NCI-H226 (cell line): Measurements from ENCODE around the gene FTSJ1.

ENCODE experiments used
- DNase-seq: peaks from one replicate; pipeline ENCODE4 v3.0.0-alpha.2; 2015

Gene FTSJ1

DNA sequence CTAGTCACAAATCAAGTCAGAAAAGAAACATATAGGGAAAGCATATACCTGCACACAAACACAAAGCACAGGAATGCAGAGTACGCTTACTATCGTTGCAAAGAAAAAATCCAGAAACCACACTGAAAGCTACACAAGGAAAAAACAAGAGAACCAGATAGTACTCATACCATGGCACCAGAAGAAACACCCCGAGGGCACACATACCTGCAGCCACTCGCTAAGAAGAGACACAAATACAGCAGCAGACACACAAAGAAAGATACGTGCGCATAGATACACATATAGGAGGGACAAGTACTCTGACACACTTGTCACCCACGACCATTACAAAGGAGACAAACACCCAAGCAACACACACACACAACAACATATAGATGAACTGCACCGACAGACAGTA lies 4.5 kb upstream of the FTSJ1 start:
- DNase-seq = no peak

DNA sequence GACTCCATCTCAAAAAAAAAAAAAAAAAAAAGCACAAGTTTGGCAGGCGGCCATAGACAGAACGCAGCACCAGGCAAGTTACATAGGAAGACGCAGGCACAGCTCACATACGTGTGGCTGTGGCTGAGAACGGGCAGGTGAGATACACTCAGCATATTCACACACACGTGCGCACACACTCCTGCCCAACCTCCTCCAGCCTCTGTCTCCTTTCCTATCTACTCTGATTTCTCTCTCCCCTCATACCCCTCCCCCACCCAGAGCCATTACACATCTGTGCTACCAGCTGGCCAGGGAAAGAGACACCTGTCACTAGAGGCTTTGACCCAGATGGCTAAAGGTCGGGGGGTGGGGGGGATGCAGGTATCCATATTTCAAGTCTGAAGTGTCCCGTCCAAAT lies 3.8 kb upstream of the FTSJ1 start:
- DNase-seq = no peak

DNA sequence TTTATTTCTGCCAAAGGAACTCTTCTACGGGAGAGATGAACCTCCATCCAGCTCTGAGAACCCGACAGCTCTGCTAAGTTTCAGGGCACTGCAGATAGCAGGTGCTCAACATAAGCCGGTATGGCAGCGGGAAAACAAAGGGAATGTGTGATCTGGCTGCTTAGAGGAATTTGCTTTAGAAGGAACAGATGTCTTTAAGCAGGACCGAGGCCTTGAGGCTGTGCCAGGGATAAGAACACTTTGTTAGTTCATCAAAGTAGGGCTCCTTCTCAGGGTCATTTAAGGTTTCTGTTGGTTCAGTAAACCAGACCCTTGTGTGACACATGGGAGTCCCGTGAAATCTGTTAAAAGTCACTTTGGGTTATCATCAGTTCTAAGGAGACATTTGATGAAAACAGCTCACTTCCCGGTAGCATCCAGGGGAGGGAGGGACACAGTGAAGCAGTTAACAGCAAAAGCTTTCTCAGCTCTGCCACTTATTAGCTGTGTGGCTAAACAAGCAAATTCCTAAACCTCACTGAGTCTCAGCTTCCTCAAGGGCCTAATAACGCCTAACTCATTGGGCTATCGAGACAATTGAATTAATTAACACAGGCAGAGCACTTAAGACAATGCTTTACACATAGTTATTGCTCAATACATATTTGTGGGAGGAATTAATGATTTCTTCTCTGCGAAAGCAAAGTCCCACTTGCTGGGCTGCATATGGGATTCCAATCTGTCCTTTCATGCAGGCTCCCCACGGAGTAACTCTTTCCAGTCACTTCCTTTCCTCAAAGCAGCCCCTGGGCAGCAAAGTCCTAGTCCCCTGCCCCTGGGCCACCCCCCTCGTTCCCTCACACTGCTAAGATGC lies 2.9 kb upstream of the FTSJ1 start:
- no peak for DNase-seq

DNA sequence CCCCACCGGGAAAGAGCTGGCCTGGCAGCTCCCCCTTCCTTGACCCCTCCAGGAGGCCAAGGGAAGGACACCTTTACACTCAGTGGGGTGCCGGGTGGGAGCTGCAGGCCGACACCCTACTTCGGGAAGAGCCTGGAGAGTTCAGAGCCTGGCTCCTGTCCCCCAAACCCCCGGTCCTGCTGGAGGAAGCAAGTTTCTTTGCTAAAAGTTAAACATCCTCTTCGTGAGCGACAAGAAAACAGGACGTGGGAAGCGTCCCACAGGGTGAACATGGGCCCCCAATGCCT lies 2.4 kb upstream of the FTSJ1 start:
- no peak for DNase-seq

DNA sequence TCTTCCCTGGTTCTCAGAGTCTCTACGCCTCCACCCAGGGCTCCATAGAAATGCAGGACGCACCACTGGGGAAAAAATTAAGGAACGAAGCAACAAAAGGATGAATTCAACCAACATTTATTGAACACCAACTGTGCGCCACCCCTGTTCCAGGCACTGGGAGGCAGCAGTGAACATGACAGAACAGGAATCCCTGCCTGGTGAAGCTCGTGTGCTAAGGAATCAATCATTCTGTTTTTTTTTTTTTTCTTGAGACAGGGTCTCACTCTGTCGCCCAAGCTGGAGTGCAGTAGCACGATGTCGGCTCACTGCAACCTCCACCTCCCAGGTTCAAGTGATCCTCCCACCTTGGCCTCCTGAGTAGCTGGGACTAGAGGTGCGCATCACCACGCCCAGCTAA lies 1.9 kb upstream of the FTSJ1 start:
- DNase-seq = no peak

DNA sequence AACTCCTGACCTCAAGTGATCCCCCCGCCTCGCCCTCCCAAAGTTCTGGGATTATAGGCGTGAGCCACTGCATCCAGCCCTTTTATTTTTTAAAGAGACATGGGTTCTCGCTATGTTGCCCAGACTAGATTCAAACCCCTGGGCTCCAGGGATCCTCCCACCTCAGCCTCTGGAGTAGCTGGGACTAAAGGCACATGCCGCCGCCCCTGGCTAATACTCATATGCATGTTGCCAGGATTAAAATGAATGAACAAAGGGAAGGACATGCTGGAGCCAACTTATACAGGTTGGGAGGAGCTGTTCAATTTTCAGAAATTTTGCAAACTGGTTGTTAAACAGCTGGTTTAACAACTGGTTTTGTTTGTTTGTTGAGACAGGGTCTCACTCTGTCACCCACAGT lies 1.4 kb upstream of the FTSJ1 start:
- DNase-seq = no peak

DNA sequence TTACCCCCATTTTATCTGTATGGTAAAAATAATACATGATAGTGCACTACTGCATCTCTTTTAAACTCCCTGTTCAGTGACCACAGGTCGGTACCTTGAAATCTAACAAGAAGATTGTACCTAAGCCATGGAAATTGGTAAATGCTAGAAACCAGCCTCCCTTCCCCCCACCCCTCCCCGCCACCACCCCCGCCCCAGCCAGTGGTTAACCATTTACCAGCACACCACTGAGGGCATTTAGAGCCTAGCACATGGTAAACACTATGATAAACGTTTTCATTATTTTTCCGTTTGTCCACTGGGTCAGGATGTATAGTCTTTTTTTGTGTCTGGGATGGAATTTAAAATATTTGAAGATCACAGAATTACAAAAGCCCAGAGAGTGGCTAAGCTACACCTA lies 703 bp upstream of the FTSJ1 start:
- DNase-seq = no peak

DNA sequence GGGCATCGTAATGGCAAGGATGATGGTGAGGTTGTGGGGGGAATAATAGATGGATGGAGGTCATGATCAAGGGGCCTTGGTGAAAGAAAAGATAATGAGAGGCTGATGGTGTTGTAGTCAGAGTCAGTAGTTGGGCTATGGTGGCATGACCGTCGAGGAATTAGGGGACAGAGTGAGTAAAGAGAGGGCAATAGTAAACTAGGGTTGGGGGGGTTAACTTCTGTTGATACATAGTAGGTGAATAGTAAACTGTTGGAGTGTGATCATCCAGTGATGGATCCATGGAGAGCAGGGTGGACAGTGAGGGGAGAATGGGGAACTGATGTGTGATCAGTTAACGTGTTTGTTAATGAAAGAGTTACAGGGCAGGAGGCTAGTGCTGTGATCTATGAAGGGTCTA lies 920 bp downstream of the FTSJ1 start:
- no peak for DNase-seq

DNA sequence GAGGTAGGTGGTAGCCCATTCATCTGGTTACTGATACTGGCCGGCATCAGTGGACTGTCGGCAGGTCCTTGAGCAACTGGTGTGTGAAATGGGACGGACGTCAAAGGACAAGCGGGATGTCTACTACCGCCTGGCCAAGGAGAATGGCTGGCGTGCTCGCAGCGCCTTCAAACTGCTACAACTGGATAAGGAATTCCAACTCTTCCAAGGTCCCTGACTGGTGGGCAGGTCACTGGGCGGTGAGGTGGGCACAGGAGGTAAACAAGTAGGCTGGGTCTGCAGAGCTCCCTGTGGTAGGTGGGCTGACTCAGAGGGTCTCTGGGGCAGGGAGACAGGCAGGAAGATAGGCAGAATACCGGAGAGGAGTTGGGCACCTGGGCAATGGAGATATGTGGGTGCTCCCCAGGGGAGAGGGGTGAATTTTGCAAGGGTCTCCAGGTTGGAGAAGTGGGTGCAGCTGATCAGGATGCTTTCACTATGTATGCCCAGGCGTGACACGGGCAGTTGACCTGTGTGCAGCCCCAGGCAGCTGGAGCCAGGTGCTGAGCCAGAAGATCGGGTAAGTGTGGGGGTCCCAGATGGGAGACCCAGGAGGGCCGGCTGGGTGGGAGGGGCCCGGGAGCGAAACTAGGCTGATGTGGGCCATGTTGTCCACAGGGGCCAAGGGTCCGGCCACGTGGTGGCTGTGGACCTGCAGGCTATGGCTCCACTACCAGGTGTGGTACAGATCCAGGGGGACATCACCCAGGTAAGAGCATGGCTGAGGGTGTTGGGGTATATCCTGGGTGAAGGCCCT lies 2.2 kb downstream of the FTSJ1 start:
- DNase-seq = no peak

DNA sequence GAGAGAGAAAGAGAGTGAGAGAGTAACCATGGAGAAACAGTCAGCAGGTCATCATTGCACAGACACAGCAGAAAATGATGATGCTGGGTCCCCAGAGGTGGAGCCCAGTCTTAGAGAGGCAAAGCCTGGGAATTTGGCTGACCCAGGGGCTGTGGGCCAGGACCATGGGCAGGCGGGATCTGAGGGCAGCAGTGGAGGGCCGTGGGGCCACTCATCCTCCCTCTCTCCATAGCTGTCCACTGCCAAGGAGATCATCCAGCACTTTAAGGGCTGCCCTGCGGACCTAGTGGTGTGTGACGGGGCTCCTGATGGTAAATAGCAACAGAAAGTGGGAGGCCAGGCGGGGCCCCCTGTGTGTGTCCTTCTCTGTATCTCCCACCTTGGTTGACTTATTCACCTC lies 2.8 kb downstream of the FTSJ1 start:
- no peak for DNase-seq

DNA sequence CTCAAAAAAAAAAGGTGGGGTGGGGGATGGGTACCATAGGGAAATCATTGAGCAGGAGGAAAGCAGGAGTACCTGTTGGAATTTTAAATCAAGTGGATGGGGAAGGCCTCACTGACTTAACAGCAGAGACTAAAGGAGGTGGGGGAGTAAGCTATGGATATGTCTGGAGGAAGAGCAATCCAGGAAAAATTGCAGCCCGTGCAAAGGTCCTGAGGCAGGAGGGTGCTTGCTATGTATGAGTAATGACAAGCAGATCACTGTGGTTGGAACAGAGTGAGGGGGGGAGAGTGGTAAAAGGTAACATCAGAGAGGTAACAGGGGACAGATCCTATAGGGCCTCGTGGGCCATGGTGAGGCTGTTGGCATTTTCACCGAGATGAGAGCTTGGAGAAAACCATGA lies 4.1 kb downstream of the FTSJ1 start:
- DNase-seq = no peak

DNA sequence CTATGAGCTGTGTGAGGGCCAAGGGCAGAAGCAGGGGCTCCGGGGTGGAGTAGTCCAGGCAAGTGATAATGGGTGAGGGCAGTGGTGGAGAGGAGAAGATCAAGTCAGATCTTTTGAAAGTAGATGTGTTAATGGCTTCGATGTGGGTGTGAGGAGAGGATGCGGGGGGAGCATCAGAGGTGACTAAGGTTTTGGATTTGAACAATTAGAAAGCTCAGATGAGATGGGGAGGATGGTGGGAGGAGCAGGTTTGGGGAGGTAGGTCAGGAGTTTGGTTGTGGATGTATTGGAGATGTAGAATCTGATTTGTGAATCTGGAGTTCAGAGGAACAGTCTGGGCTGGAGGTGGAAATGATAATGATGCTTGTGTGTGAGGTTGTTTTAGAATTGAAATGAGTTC lies 4.6 kb downstream of the FTSJ1 start:
- DNase-seq = no peak

DNA sequence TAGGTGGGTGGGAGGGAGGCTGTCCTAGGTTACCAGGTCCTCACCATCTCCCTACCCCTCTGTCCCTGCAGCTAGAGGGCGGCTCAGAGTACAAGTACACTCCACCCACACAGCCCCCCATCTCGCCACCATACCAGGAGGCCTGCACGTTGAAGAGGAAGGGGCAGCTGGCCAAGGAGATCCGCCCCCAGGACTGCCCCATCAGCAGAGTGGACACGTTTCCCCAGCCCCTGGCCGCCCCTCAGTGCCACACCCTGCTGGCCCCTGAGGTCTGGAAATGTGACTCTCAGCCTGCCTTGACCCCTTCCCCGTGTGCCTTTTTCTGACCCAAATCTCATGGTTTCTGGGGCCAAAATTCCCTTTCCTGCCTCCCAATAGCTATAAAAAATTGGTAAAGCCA lies 6.5 kb downstream of the FTSJ1 start:
- DNase-seq = no peak

DNA sequence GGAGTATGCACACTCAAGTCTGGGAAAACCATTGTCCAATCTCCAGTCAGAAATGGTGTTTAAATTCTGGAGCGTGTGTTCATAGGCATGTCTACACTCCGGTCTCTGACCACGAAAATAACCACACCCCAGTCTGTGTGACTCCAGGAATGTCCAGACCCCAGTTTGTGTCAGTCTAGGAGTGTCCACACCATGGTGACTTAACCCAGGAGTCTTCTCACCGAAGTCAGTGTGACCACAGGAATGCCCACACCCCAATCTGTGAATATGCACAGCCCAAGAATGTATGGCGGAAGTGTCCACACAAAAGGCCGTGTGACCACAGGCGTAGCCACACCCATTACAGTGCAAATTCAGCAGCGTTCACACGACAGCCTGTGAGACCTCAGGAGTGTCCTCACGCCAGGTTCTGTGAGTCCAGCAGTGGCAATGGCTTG lies 11.4 kb downstream of the FTSJ1 start:
- peak; percentile 89 for DNase-seq

DNA sequence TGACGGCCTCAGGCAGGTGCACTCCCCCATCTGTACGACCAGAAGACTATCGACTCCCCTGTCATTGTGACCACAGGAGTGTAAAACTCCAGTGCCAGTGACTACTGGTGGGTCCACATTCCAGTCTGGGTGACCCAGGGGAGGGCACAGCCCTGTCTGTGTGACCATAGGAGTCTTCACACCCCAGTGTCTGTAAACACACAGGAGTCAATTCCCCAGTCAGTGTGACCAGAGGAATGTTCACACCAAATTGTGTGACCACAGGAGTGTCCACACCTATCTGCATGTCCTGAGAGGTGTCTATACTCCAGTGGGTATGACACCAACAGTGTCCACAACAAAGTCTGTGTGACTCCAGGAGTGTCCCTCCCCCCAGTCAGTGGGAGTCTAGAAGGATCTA lies 12.0 kb downstream of the FTSJ1 start:
- no peak for DNase-seq

DNA sequence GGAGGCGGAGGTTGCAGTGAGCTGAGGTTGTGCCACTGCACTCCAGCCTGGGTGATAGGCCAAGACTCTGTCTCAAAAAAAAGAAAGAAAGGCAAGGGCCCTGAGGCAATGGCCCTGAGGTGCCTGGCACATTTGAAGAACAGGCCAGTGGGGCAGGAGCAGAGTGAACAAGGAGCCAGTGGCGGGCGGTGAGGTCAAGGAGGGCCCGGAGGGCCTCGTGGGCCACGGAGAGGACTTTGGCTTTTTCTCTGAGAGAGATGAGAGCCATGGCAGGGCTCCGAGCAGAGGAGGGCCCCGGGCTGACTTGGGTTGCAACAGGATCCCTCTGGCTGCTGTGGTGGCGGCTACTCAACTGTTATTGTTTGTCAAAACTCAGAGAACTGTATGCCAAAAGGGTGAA lies 13.3 kb downstream of the FTSJ1 start:
- no peak for DNase-seq

DNA sequence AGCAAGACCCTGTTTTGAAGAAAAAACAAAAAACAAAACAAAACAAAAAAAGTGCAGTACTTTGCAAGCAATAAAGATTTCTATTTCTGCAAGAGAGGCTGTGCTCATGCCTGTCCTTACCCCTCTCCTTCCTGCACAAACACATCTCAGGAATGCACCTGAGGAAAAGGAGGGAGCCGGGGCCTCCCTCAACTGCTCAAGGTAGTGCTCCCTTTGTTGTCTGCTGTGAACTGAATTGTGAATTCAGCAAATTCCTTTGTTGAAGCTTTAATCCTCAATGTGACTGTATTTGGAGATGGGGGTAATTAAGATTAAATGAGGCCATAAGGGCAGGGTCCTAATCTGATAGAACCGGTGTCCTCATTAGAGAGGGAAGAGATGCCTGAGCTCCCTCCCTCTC lies 13.9 kb downstream of the FTSJ1 start:
- DNase-seq = no peak

DNA sequence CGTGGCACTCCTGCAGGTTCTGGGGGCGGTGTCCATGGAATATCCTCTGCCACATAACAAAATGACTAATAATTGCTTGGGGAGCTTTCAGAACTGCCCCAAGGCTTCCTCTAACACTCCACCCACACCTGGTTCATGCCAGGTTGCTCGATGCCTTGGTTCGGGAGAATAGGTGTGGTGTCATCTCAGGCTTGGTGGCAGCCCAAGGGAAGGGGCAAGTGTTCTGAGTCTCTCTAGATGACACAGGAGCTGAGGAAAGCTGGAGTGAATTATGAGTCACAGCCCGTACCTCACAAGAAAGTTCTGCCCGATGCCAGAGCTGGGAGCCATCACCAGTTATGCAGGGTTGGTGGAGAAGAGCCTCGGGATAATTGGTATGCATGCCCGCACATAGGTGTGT lies 14.7 kb downstream of the FTSJ1 start:
- peak; percentile 23 for DNase-seq

DNA sequence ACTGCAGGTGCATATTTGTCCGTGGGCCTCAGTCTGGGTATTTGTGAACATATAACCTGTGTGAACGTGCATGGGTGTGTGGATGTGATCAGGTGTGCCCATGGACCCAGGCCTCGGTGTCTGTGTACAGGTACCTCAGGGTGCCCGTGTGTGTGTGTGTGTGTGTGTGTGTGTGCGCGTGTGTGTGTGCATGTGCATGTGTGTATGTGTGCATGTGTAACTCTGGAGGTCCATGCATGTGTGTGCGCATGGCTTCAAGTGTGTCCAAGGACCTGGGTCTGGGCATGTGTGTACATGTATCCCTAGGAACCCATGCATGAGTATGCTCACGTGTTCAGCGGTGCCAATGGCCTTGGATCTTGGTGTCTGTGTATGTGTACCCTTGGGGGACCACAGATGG lies 15.8 kb downstream of the FTSJ1 start:
- DNase-seq = no peak

DNA sequence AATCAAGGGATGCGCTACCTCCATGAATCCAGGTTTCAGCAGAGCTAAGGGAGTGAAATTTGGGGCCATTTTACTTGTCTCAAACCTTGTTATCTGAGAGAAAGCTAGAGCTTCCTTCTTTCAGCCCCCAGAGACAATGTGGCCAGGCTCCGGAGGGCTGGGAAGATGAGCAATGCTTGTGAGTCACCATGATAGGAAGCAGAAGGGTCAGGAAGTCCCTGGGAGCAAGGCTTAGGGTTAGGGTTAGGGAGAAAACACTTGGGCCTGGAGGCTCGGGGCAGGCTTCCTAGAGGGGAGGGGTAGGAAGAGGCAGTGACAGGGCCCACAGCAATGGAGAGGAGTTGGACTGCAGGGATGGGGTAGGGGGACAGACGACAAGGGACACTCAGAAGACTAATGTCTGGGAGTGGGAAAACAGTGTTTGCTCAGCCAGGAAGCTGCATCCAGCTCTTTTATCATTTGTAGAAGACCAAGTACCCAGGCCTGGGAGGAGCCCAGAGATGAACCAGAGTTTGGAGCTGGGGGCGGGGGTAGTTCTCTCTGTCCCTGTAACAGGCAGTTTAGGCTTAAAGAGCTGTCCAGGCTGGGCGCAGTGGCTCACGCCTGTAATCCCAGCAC lies 16.4 kb downstream of the FTSJ1 start:
- DNase-seq = peak; percentile 39

DNA sequence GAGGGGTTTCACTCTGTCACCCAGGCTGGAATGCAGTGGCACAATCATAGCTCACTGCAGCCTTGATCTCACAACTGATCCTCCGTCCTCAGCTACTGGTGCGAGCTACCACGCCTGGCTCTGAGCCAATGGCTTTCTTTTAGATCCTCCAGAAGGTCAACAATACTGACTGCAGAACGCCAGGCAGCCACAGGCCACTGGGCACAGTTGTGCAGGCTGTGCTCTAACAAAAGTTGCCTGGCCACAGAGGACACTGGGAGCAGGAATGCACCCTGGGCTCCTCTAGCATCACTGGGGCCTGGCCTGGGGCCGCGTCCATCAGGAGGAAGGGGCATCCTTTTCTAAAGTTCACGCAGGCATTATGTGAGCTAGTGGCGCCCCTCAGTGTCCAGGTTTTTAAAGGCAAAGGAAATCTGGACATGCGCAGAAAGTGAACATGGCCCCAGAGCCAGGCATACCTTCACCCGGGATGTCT lies 17.9 kb downstream of the FTSJ1 start:
- DNase-seq = no peak

DNA sequence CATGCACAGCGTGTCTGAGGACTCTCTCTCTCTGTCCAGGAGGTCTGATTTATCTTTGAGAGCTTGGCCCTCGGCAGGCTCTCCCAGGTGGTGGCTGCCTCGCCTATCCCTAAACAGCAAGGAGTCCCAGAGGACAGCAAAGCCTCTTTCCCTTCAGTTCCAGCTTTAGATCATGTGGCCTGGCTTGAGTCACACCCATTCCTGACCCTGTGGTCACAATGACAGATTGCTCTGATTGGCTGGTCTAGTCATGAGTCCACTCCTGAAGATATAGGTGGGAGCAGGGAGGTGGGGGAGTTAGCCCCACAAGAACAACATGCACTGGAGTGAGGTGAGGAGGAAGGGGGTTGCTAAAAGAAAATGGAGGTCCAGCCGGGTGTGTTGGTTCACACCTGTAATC lies 20.7 kb downstream of the FTSJ1 start:
- DNase-seq = no peak

DNA sequence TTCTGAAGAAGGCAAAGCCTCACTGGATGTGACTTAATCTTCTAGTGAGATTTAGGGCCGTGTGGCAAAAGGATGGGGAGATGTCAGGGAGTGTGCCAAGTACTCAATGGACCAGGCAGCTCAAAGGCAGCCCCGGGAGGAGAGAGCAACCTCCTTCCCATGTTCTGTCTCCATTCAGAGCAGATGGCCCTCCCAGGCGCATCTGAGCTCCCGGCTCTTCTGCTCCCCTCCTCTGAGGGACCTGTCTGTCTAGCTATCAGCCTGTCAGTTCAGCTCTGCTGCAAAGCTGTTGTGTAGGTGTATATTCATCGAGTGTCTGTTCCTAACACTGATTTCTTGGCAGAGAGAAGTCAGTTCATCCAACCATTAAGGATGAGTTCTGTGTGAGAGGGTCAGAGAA lies 21.9 kb downstream of the FTSJ1 start:
- no peak for DNase-seq

DNA sequence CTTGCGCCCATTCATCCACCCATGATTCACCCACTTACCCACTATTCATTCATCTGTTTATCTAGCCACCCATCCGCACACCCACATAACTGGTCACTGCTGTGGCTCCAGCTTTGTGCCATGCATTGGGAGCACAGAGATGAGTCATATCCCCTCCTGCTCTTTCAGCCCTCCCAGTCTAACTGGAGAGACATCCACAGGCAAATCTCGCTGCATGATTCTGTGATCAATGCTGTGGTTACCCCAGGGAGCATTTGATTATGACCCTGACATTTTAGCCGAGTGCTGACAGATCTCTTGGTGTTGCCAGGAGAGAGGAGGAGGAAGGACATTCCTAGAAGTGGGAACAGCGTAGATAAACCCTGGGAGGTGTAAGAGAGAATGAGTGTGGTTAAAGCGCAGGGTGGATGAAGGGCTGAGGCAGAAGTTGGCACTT lies 22.4 kb downstream of the FTSJ1 start:
- peak; percentile 81 for DNase-seq
